SK-N-DZ (cell line): ENCODE data around the gene GNAT2.

Experiments
- DNase-seq: peaks from one replicate; pipeline ENCODE4 v3.0.0-alpha.2; 2015; ENCODE audit warnings: low spot score
- small RNA-seq, 2 experiments: library from RNA; depleted of rRNA; stranded (forward); fragments of <200 nt; gene quantifications; one replicate each; pipeline ENCODE3, GENCODE V24; 2014

The GNAT2 gene

DNA sequence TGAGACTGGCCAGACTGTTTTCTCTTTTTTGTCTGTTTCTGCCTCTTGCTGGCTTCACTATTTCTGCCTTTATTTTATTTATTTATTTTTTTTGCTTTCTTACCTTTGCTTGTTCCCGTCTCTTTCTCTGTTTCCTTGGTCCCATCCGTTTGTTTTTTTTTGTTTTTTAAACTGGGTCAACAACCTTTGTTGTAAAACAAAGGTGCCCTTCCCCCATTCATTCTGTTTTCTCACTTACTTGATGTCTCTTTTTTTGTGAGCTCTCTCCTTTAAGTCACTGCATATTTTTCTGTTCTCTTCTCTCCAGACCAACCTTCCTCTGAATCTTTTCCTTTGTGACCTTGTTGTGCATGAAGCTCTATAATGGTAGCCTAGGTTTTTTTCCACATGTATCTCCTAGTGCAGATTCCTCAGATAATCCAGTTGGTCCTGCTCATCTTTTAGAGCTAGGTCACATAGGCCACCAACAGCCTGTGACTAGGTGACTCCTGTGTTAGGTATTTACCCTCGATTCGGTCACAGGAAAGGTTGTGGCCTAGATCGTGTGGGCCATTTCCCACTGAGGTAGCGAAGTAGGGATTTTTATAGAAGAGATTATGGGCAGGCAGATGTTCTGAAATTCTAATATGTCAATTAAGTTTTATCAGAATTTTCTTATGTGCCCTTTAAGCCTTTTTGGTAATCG lies 55.1 kb downstream of the GNAT2 start:
- DNase-seq, result no peak

DNA sequence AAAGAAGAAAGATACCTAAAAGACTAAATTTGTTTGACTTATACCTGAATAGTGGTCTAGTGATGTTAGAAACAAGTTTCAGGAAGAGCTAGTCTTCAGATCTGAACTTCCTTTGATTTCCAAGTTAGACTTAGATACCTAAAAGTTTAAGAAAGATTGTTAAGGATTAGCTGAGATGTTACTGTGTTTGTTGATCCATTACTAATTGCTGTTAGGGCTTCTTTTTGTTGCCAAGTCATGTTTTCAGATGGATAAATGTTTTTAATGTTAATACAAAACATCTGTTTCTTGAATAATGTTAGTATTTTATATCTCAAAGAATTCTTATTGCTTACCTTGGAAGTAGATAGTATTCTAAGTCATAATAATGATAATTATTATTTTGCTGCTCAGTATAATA lies 59.4 kb downstream of the GNAT2 start:
- no peak for DNase-seq

DNA sequence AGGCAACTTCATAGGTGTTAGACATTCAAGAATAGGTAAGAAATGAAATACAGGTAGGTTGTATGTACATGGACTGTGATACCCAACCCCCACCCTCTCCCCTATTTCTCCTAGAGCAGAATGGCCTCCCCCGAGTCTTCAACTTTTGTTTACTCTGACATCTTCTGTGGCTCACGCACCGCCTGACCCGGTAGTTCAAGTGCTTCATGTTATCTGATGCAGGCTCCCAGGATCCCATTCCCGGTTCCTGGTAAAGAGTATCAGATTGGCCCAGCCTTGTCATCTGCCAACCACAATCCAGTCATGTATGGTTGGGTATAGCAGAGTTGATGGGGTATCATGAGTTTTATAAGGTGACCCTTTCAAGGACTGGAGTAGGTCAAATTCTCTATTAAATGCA lies 61.9 kb downstream of the GNAT2 start:
- no peak for DNase-seq

DNA sequence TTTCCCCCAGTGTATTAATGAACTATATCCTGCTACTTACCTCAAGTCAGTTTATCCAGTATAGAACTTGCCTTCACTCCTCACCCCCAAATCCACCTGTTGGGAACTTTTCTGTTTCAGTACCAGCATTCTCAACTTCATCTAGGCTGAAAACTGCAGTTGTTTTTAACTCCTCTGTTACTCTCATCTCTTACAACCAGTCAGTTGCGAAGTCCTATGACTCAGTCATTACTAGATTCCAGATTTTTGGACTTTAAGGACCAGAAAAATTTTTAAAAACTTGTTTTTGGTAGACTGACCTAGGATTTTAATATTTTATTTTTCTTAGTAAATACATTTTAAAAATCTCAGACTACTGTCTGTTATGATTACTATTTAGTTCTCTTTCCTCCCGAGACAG lies 62.9 kb downstream of the GNAT2 start:
- no peak for DNase-seq

Small RNAs within 50 kb of the gene (small RNA-seq; reads per million reads assigned to genes)
- gene RNU6V, result 0 to 0.13 reads per million in 2 experiments
